AG20443 (cell line): ENCODE results near the gene COL5A2.

Experiments used
- DNase-seq: peaks from one replicate; pipeline ENCODE4 v3.0.0; 2012; ENCODE audit warnings: low spot score, mixed read lengths

The COL5A2 gene

GRCh38 chr2:189097934-189098333, 81.6 kb downstream of the COL5A2 start:
- no peak for DNase-seq

GRCh38 chr2:189096769-189097447, 82.7 kb downstream of the COL5A2 start:
- peak; percentile 32 for DNase-seq

GRCh38 chr2:189095101-189095500, 84.5 kb downstream of the COL5A2 start:
- DNase-seq: no peak

- DNase-seq: peak; percentile 71
Observed at GRCh38 chr2:189092936-189093335, 86.6 kb downstream of the COL5A2 start.

GRCh38 chr2:189091253-189091652, 88.3 kb downstream of the COL5A2 start:
- DNase-seq: no peak

GRCh38 chr2:189088591-189089205, 90.9 kb downstream of the COL5A2 start:
- DNase-seq: no peak

- peak; percentile 53 for DNase-seq
Observed at GRCh38 chr2:189086710-189087109, 92.9 kb downstream of the COL5A2 start.

GRCh38 chr2:189086250-189086649, 93.3 kb downstream of the COL5A2 start:
- DNase-seq: no peak

GRCh38 chr2:189083606-189084005, 96.0 kb downstream of the COL5A2 start:
- no peak for DNase-seq

GRCh38 chr2:189083106-189083505, 96.5 kb downstream of the COL5A2 start:
- DNase-seq: no peak

GRCh38 chr2:189082376-189082975, 97.1 kb downstream of the COL5A2 start:
- peak; percentile 9 for DNase-seq

GRCh38 chr2:189076572-189076971, 103.0 kb downstream of the COL5A2 start:
- peak; percentile 25 for DNase-seq

GRCh38 chr2:189076120-189076519, 103.4 kb downstream of the COL5A2 start:
- DNase-seq: no peak

GRCh38 chr2:189074506-189074905, 105.1 kb downstream of the COL5A2 start:
- DNase-seq: no peak

- no peak for DNase-seq
Observed at GRCh38 chr2:189072036-189072435, 107.5 kb downstream of the COL5A2 start.

GRCh38 chr2:189069855-189070619, 109.5 kb downstream of the COL5A2 start:
- no peak for DNase-seq

GRCh38 chr2:189066037-189066436, 113.5 kb downstream of the COL5A2 start:
- DNase-seq: no peak

- no peak for DNase-seq
Observed at GRCh38 chr2:189060096-189060642, 119.4 kb downstream of the COL5A2 start.

- no peak for DNase-seq
Observed at GRCh38 chr2:189057316-189057715, 122.2 kb downstream of the COL5A2 start.

GRCh38 chr2:189056200-189057106, 123.1 kb downstream of the COL5A2 start:
- DNase-seq: no peak

- no peak for DNase-seq
Observed at GRCh38 chr2:189050165-189050712, 129.3 kb downstream of the COL5A2 start.
